Prostate gland (tissue), 2 donors: ENCODE data around the gene MYH4.

Experiments
- POLR2A ChIP-seq: fragments of 450-650 bp; IDR thresholded peaks from one replicate; pipeline ENCODE4 v1.6.1; 2016; ENCODE audit warnings: antibody characterized with exemption, mild to moderate bottlenecking
- POLR2AphosphoS5 ChIP-seq: sonication (generic); formaldehyde crosslinking; IDR thresholded peaks from one replicate; pipeline ENCODE4 v1.6.1; 2017; ENCODE audit warnings: antibody characterized with exemption
- TF ChIP-seq, protein P1 (sequence below), 4 experiments: fragments of 200-600 bp in 2 of 4; fragments of 450-650 bp in 2 of 4; sonication (generic) in 2 of 4; IDR thresholded peaks; 1 replicate in 3 of 4; 2 replicates in 1 of 4; pipeline ENCODE4 v1.5.1; 2016 to 2019; ENCODE audit warnings: antibody characterized with exemption in 4 of 4, mild to moderate bottlenecking in 2 of 4, moderate library complexity in 2 of 4

DNA sequence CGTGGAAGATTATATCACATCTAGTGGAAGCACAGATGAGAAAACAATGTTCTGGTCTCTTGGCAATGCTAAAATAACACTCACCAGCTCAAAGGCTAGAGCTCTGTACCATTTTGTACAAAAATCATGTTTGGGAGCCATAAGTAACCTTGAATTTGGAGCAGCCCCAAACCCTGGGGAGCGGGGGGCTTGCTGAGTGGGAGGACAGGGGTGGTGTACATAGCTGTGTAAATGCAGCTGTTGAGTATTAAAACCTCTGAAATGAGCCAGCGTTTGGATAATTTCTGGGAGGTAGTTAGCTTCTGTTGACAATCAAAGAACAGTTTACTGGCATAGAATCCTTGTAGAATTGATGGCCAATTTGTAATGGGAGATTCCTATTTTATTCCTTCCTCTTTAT, 51.9 kb downstream of the MYH4 start:
- TF ChIP-seq, protein P1, sequence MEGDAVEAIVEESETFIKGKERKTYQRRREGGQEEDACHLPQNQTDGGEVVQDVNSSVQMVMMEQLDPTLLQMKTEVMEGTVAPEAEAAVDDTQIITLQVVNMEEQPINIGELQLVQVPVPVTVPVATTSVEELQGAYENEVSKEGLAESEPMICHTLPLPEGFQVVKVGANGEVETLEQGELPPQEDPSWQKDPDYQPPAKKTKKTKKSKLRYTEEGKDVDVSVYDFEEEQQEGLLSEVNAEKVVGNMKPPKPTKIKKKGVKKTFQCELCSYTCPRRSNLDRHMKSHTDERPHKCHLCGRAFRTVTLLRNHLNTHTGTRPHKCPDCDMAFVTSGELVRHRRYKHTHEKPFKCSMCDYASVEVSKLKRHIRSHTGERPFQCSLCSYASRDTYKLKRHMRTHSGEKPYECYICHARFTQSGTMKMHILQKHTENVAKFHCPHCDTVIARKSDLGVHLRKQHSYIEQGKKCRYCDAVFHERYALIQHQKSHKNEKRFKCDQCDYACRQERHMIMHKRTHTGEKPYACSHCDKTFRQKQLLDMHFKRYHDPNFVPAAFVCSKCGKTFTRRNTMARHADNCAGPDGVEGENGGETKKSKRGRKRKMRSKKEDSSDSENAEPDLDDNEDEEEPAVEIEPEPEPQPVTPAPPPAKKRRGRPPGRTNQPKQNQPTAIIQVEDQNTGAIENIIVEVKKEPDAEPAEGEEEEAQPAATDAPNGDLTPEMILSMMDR (IDR thresholded peaks at IDR 0.05) = no peak
- TF ChIP-seq POLR2AphosphoS5 (no peak), POLR2A (no peak)
